IMR-90 (cell line): ENCODE measurements around the gene GOLT1B. TPM values are rescaled to one million over a fixed set of nuclear protein-coding genes. Genes with fewer than 3 reads are reported as not detected.

Source experiments
- ATAC-seq: fragments of 200-7000 bp; cut with Tn5 transposase; 2 replicates; pipeline ENCODE4 v1.9.1; 2020; ENCODE audit warnings: low read depth, mild to moderate bottlenecking, moderate library complexity
- BruUV-seq: library from RNA; stranded (reverse); fragments of 400-500 nt; replicated peaks from 2 replicates; lab custom pipeline; 2021; lab: Mats Ljungman, UMichigan
- CTCF ChIA-PET: fragments of 300-600 bp; formaldehyde crosslinking; extraction: SDS; loops from one replicate; lab custom pipeline; 2021; ENCODE audit warnings: antibody characterized with exemption; lab: Yijun Ruan, JAX
- POLR2A ChIA-PET: fragments of 300-600 bp; sonication (Branson Sonifier 250); formaldehyde crosslinking; loops from one replicate; lab custom pipeline; 2022; ENCODE audit warnings: antibody characterized with exemption; ENCODE audit not compliant: unreplicated experiment; lab: Charles Lee
- DNase-seq: peaks from one replicate; pipeline ENCODE4 v3.0.0; 2013
- H2AFZ ChIP-seq: replicated peaks from 2 replicates; pipeline ENCODE3; 2013; ENCODE audit warnings: low read length, mild to moderate bottlenecking; ENCODE audit not compliant: poor library complexity
- H2AK5ac ChIP-seq: 2 replicates; pipeline ENCODE4 v1.6.1; 2013; ENCODE audit warnings: low read depth, low read length, inconsistent platforms
- H2AK9ac ChIP-seq: replicated peaks from 2 replicates; pipeline ENCODE3; 2013; ENCODE audit warnings: mild to moderate bottlenecking, low read depth, low read length, moderate library complexity; ENCODE audit not compliant: poor library complexity
- H2BK120ac ChIP-seq: 2 replicates; pipeline ENCODE4 v1.6.1; 2013; ENCODE audit warnings: low read depth, low read length, inconsistent platforms
- H2BK15ac ChIP-seq: 3 replicates; pipeline ENCODE4 v1.6.1; 2013; ENCODE audit warnings: low read depth, low read length, inconsistent platforms
- H2BK20ac ChIP-seq: 2 replicates; pipeline ENCODE4 v1.6.1; 2013; ENCODE audit warnings: low read depth, mild to moderate bottlenecking, inconsistent platforms, low read length, moderate library complexity
- H2BK5ac ChIP-seq: 2 replicates; pipeline ENCODE4 v1.6.1; 2013; ENCODE audit warnings: mild to moderate bottlenecking, low read depth, low read length, inconsistent platforms; ENCODE audit not compliant: poor library complexity, severe bottlenecking
- H3K14ac ChIP-seq: replicated peaks from 2 replicates; pipeline ENCODE4 v1.6.1; 2013; ENCODE audit warnings: low read depth, low read length, inconsistent platforms
- H3K18ac ChIP-seq: 2 replicates; pipeline ENCODE4 v1.6.1; 2013; ENCODE audit warnings: low read depth, low read length, control low read depth
- H3K23ac ChIP-seq: 2 replicates; pipeline ENCODE4 v1.6.1; 2013; ENCODE audit warnings: low read depth, low read length, inconsistent platforms
- H3K27ac ChIP-seq: 2 replicates; pipeline ENCODE4 v1.5.1; 2013; ENCODE audit warnings: mild to moderate bottlenecking, control low read depth, low read length; ENCODE audit not compliant: insufficient read depth
- H3K27me3 ChIP-seq: 2 replicates; pipeline ENCODE4 v1.6.1; 2013; ENCODE audit warnings: low read length; ENCODE audit not compliant: control insufficient read depth, insufficient read depth
- H3K36me3 ChIP-seq: 2 replicates; pipeline ENCODE4 v1.6.1; 2013; ENCODE audit warnings: low read length, mixed read lengths; ENCODE audit not compliant: control insufficient read depth, insufficient read depth
- H3K4ac ChIP-seq: 2 replicates; pipeline ENCODE4 v1.6.1; 2013; ENCODE audit warnings: low read depth, low read length, inconsistent platforms
- H3K4me1 ChIP-seq: 2 replicates; pipeline ENCODE4 v1.6.1; 2013; ENCODE audit warnings: low read length, mixed read lengths; ENCODE audit not compliant: control insufficient read depth, insufficient read depth
- H3K4me2 ChIP-seq: 2 replicates; pipeline ENCODE4 v1.6.1; 2013; ENCODE audit warnings: low read depth, mild to moderate bottlenecking, control low read depth, low read length, moderate library complexity
- H3K4me3 ChIP-seq: 2 replicates; pipeline ENCODE4 v1.5.1; 2013; ENCODE audit warnings: low read depth, mild to moderate bottlenecking, control low read depth, low read length, moderate library complexity; ENCODE audit not compliant: insufficient read depth
- H3K56ac ChIP-seq: 2 replicates; pipeline ENCODE4 v1.6.1; 2013; ENCODE audit warnings: low read length, inconsistent platforms; ENCODE audit not compliant: insufficient read depth; ENCODE audit errors: extremely low read depth
- H3K79me1 ChIP-seq, 2 experiments: 2 replicates each; pipeline ENCODE4 v1.6.1; 2013; ENCODE audit warnings: low read length in 2 of 2, inconsistent platforms in 1 of 2, low read depth in 1 of 2
- H3K9ac ChIP-seq: 2 replicates; pipeline ENCODE4 v1.6.1; 2013; ENCODE audit warnings: low read depth, low read length, control low read depth
- H3K9me1 ChIP-seq: 2 replicates; pipeline ENCODE4 v1.6.1; 2013; ENCODE audit warnings: low read length, inconsistent platforms; ENCODE audit not compliant: insufficient read depth
- H3K9me3 ChIP-seq: 2 replicates; pipeline ENCODE4 v1.6.1; 2013; ENCODE audit warnings: low read length; ENCODE audit not compliant: control insufficient read depth, insufficient read depth
- H4K20me1 ChIP-seq: 2 replicates; pipeline ENCODE4 v1.6.1; 2013; ENCODE audit warnings: low read length, inconsistent platforms; ENCODE audit not compliant: insufficient read depth
- H4K5ac ChIP-seq: 2 replicates; pipeline ENCODE4 v1.6.1; 2013; ENCODE audit warnings: mild to moderate bottlenecking, low read depth, low read length, control low read depth
- H4K8ac ChIP-seq, 2 experiments: 2 replicates each; pipeline ENCODE4 v1.6.1; 2013; ENCODE audit warnings: low read depth in 2 of 2, low read length in 2 of 2, control low read depth in 1 of 2, inconsistent platforms in 1 of 2
- H4K91ac ChIP-seq: 2 replicates; pipeline ENCODE4 v1.6.1; 2013; ENCODE audit warnings: low read depth, low read length, inconsistent platforms; ENCODE audit not compliant: insufficient read depth
- BHLHE40 ChIP-seq: fragments of 150-350 bp; IDR thresholded peaks from 2 replicates; pipeline ENCODE4 v1.6.1; 2016; ENCODE audit warnings: mild to moderate bottlenecking, low read depth, low read length
- CEBPB ChIP-seq: IDR thresholded peaks from 2 replicates; pipeline ENCODE4 v1.6.1; 2012; ENCODE audit warnings: low read depth, low read length, improper control_type of control experiment
- CHD1 ChIP-seq: IDR thresholded peaks from 2 replicates; pipeline ENCODE4 v1.6.1; 2012; ENCODE audit warnings: low read depth, low read length, improper control_type of control experiment
- ELK1 ChIP-seq: fragments of 150-350 bp; IDR thresholded peaks from 2 replicates; pipeline ENCODE4 v1.6.1; 2016; ENCODE audit warnings: low read depth, mild to moderate bottlenecking, low read length, moderate library complexity, borderline replicate concordance
- FOS ChIP-seq: fragments of 150-350 bp; IDR thresholded peaks from 2 replicates; pipeline ENCODE4 v1.6.1; 2016; ENCODE audit warnings: low read depth, low read length
- MAFK ChIP-seq: IDR thresholded peaks from 2 replicates; pipeline ENCODE4 v1.6.1; 2012; ENCODE audit warnings: low read depth, low read length, improper control_type of control experiment
- MAZ ChIP-seq: IDR thresholded peaks from 2 replicates; pipeline ENCODE4 v1.6.1; 2012; ENCODE audit warnings: low read depth, mild to moderate bottlenecking, low read length, improper control_type of control experiment, moderate library complexity, borderline replicate concordance
- MXI1 ChIP-seq: IDR thresholded peaks from 2 replicates; pipeline ENCODE4 v1.6.1; 2012; ENCODE audit warnings: low read depth, mild to moderate bottlenecking, low read length, moderate library complexity, borderline replicate concordance
- NFE2L2 ChIP-seq: fragments of 150-350 bp; IDR thresholded peaks from 2 replicates; pipeline ENCODE4 v1.6.1; 2016; ENCODE audit warnings: low read depth, mild to moderate bottlenecking, low read length
- POLR2A ChIP-seq: IDR thresholded peaks from 2 replicates; pipeline ENCODE4 v1.6.1; 2012; ENCODE audit warnings: mild to moderate bottlenecking, low read depth, low read length
- RAD21 ChIP-seq: IDR thresholded peaks from 2 replicates; pipeline ENCODE4 v1.6.1; 2012; ENCODE audit warnings: low read length, improper control_type of control experiment
- RCOR1 ChIP-seq: IDR thresholded peaks from 2 replicates; pipeline ENCODE4 v1.6.1; 2012; ENCODE audit warnings: mild to moderate bottlenecking, low read length, improper control_type of control experiment; ENCODE audit not compliant: insufficient replicate concordance
- RFX5 ChIP-seq: IDR thresholded peaks from 2 replicates; pipeline ENCODE4 v1.8.0; 2012; ENCODE audit warnings: low read depth, mild to moderate bottlenecking, low read length, moderate library complexity
- SMC3 ChIP-seq: fragments of 150-350 bp; IDR thresholded peaks from 2 replicates; pipeline ENCODE4 v1.6.1; 2016; ENCODE audit warnings: low read depth, mild to moderate bottlenecking, antibody characterized with exemption, low read length, moderate library complexity
- dilution Hi-C: fragments of 300-500 bp; cut with HindIII; formaldehyde crosslinking; loops from one replicate; pipeline ENCODE4 v1.14.3; 2018; ENCODE audit warnings: low sequenced_read_pairs; ENCODE audit not compliant: unreplicated experiment
- in situ Hi-C: fragments of 300-500 bp; cut with MboI; formaldehyde crosslinking; loops from 3 replicates; pipeline ENCODE4 v1.14.3; 2019; ENCODE audit warnings: low sequenced_read_pairs, inconsistent platforms, mixed read lengths
- intact Hi-C: fragments of 100-400 bp; cut with micrococcal nuclease; formaldehyde crosslinking; loops from 2 replicates; pipeline ENCODE4 v1.10.0; 2022
- polyA plus RNA-seq, 3 experiments: library from polyadenylated mRNA; depleted of rRNA; stranded (reverse); fragments of >200 nt; gene quantifications; 2 replicates each; pipeline ENCODE4 v1.2.3, GENCODE V29; 2012; ENCODE audit warnings: low replicate concordance in 1 of 3
- total RNA-seq: library from RNA; depleted of rRNA; stranded (reverse); fragments of >200 nt; gene quantifications from 2 replicates; pipeline ENCODE4 v1.2.3, GENCODE V29; 2012
- TF ChIP-seq, protein P1 (sequence below): fragments of 150-350 bp; IDR thresholded peaks from 2 replicates; pipeline ENCODE4 v1.6.1; 2017; ENCODE audit warnings: mild to moderate bottlenecking, antibody characterized with exemption, low read length, low read depth
- TF ChIP-seq, protein P2 (sequence below): conservative IDR thresholded peaks from 2 replicates; pipeline ENCODE4 v1.5.1; 2012; ENCODE audit warnings: mild to moderate bottlenecking, low read depth, low read length, improper control_type of control experiment

The GOLT1B gene
- total and polyA plus RNA-seq, 2 of the 4 experiments (the other 2 are of a cell fraction): 27.2 to 50.5 TPM

- Histone ChIP-seq H3K4me2 (no peak overlapping the region), H3K4ac (no peak overlapping the region), H3K23ac (no peak overlapping the region), H2BK15ac (no peak overlapping the region), H3K9me1 (no peaks in the 10 kb centered on the region), H4K5ac (no peak overlapping the region), H3K79me1 (no peaks in the 10 kb centered on the region), H2AK5ac (no peak overlapping the region), H3K9me3 (no peaks in the 10 kb centered on the region), H4K91ac (no peak overlapping the region), H4K20me1 (no peaks in the 10 kb centered on the region), H3K14ac (no peak overlapping the region), H2AK9ac (no peak overlapping the region), H2BK5ac (no peak overlapping the region), H2BK120ac (no peak overlapping the region), H2BK20ac (no peak overlapping the region), H3K27ac (no peak overlapping the region), H3K56ac (no peak overlapping the region), H3K9ac (no peak overlapping the region), H3K4me3 (no peak overlapping the region), H3K18ac (no peak overlapping the region), H3K36me3 (no peaks in the 10 kb centered on the region), H4K8ac (no peak overlapping the region), H3K27me3 (peaks cover 4% of the 10 kb centered on the region), H3K4me1 (no peaks in the 10 kb centered on the region; the same call in 1 of the 2 replicates), H2AFZ (no peak overlapping the region)
- DNase-seq (no peak), ATAC-seq (no peak)
- dilution Hi-C loops (no loop called here), intact Hi-C loops (no loop called here), in situ Hi-C loops (no loop called here)
- TF ChIP-seq MAFK (no peak), NFE2L2 (no peak), POLR2A (no peak), MAZ (no peak), BHLHE40 (no peak), ELK1 (no peak), SMC3 (no peak), CEBPB (no peak), CHD1 (no peak), FOS (no peak), RAD21 (no peak), RCOR1 (no peak), RFX5 (no peak), MXI1 (no peak)
- TF ChIP-seq, protein P1, sequence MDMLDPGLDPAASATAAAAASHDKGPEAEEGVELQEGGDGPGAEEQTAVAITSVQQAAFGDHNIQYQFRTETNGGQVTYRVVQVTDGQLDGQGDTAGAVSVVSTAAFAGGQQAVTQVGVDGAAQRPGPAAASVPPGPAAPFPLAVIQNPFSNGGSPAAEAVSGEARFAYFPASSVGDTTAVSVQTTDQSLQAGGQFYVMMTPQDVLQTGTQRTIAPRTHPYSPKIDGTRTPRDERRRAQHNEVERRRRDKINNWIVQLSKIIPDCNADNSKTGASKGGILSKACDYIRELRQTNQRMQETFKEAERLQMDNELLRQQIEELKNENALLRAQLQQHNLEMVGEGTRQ: no peak
- TF ChIP-seq, protein P2, sequence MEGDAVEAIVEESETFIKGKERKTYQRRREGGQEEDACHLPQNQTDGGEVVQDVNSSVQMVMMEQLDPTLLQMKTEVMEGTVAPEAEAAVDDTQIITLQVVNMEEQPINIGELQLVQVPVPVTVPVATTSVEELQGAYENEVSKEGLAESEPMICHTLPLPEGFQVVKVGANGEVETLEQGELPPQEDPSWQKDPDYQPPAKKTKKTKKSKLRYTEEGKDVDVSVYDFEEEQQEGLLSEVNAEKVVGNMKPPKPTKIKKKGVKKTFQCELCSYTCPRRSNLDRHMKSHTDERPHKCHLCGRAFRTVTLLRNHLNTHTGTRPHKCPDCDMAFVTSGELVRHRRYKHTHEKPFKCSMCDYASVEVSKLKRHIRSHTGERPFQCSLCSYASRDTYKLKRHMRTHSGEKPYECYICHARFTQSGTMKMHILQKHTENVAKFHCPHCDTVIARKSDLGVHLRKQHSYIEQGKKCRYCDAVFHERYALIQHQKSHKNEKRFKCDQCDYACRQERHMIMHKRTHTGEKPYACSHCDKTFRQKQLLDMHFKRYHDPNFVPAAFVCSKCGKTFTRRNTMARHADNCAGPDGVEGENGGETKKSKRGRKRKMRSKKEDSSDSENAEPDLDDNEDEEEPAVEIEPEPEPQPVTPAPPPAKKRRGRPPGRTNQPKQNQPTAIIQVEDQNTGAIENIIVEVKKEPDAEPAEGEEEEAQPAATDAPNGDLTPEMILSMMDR: no peak
- ChIA-PET POLR2A (no interaction called here), CTCF (no interaction called here)
- BruUV-seq: no TSS peak
These were observed 51.7 kb downstream of the GOLT1B start for GRCh38 chr12:21553329-21553675.
